GM12878 (cell line): ENCODE measurements around the gene YPEL3.

Source experiments
- SP1 ChIP-seq: IDR thresholded peaks from one replicate; pipeline ENCODE4 v1.6.1; 2011; ENCODE audit warnings: low read depth, low read length
- ZNF274 ChIP-seq: IDR thresholded peaks from one replicate; pipeline ENCODE4 v1.8.0; 2011; ENCODE audit not compliant: insufficient read length, insufficient read depth
- TF ChIP-seq, protein P1 (sequence below): IDR thresholded peaks from 2 replicates; pipeline ENCODE4 v1.6.1; 2012; ENCODE audit warnings: improper control_type of control experiment, low read depth, low read length; ENCODE audit not compliant: insufficient replicate concordance

DNA sequence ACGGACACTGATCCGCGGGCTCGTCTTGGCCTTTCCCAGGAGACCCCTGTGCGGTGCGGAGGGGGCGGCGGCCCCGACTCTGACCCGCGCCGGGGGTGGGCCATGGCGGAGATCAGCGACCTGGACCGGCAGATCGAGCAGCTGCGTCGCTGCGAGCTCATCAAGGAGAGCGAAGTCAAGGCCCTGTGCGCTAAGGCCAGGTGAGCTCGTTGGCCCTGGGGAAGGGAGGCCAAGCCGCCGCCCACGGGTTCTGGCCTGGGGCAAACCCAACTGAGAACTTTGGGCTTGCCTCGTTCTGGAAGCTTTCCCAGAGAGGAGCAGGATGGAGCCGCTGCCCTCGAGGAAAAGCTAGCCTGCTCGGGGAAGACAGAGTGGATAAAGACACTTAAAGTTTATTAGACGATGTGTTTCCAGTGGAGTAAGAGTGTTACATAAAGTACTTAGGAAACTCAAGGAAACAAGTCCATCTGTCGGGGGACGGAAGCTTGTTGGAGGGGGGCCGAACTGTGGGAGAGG lies 19.7 kb downstream of the YPEL3 start:
- TF ChIP-seq, protein P1, sequence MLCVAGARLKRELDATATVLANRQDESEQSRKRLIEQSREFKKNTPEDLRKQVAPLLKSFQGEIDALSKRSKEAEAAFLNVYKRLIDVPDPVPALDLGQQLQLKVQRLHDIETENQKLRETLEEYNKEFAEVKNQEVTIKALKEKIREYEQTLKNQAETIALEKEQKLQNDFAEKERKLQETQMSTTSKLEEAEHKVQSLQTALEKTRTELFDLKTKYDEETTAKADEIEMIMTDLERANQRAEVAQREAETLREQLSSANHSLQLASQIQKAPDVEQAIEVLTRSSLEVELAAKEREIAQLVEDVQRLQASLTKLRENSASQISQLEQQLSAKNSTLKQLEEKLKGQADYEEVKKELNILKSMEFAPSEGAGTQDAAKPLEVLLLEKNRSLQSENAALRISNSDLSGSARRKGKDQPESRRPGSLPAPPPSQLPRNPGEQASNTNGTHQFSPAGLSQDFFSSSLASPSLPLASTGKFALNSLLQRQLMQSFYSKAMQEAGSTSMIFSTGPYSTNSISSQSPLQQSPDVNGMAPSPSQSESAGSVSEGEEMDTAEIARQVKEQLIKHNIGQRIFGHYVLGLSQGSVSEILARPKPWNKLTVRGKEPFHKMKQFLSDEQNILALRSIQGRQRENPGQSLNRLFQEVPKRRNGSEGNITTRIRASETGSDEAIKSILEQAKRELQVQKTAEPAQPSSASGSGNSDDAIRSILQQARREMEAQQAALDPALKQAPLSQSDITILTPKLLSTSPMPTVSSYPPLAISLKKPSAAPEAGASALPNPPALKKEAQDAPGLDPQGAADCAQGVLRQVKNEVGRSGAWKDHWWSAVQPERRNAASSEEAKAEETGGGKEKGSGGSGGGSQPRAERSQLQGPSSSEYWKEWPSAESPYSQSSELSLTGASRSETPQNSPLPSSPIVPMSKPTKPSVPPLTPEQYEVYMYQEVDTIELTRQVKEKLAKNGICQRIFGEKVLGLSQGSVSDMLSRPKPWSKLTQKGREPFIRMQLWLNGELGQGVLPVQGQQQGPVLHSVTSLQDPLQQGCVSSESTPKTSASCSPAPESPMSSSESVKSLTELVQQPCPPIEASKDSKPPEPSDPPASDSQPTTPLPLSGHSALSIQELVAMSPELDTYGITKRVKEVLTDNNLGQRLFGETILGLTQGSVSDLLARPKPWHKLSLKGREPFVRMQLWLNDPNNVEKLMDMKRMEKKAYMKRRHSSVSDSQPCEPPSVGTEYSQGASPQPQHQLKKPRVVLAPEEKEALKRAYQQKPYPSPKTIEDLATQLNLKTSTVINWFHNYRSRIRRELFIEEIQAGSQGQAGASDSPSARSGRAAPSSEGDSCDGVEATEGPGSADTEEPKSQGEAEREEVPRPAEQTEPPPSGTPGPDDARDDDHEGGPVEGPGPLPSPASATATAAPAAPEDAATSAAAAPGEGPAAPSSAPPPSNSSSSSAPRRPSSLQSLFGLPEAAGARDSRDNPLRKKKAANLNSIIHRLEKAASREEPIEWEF, result no peak
- TF ChIP-seq ZNF274 (no peak), SP1 (no peak)
